ENCODE results near the gene DOCK7. TPM values are rescaled to one million over a fixed set of nuclear protein-coding genes. Genes with fewer than 3 reads are reported as not detected.
A peak's percentile ranks its signal among the peaks of the same experiment; 100 is the strongest.

Gene DOCK7
- total and polyA plus RNA-seq, 2 of the 13 experiments (the other 11 are each of a cell fraction or from before 2014, with no cell fraction given) = 45.7 to 67.2 TPM

DNA sequence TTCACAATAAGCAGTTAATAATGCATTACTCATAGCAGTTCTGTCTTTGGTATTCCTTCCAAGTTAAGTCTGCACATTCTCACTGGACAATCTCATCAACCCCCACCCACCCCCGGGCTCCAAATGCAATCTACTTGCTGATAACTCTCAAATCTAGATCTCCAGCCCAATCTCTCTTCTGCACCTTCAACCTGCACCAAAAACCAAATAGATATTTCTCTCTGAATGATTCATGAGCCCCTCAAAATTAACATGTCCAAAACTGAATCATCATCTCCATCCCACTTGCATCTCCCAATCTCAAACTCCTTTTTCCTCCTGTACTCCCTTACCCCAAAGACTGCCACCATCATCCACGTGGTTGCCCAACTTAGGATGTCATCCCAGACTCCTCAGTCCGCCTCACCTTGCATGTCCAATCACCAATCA lies 2.7 kb downstream of the DOCK7 start:
- H4K20me1 ChIP-seq (ENCODE audit: insufficient read depth, low read length) = peaks cover 3% of the 10 kb centered on the region
- H3K36me3 ChIP-seq (replicated peaks in 1 of 2; ENCODE audit: control insufficient read depth in 1 of 2, insufficient read depth in 2 of 2, low read length in 2 of 2) = peaks cover 0 to 2% of the 10 kb centered on the region in 2 experiments; a peak in 1 of 5 replicates
- no TSS peak for BruUV-seq (replicated peaks)
- CTCF ChIA-PET (ENCODE audit: low intra/inter-chr PET ratio, low total read pairs) = no interaction called here
- no peak overlapping the region for H3K27ac ChIP-seq (ENCODE audit: extremely low read length, insufficient read depth, low read length)
- peaks cover 0 to 5% of the 10 kb centered on the region in 2 experiments; a peak in 2 of 5 replicates for H3K27me3 ChIP-seq (ENCODE audit: control insufficient read depth in 1 of 2, insufficient read depth in 2 of 2, low read length in 2 of 2)
- peak overlapping the region; percentile 75 for H3K4me2 ChIP-seq (ENCODE audit: low read depth, low read length)
- intact Hi-C loops (cut with micrococcal nuclease; ENCODE audit: unreplicated experiment) = loop anchor here (5.0 kb wide), 1 partner anchor 63 kb away; no protein-coding TSS in a partner anchor
- ATAC-seq = no peak
- FAIRE-seq = no peak
- no peak overlapping the region for H2AFZ ChIP-seq (ENCODE audit: low read length)
- peaks cover 82% of the 10 kb centered on the region for H3K79me2 ChIP-seq (ENCODE audit: insufficient read depth, low read length)
- H3K4me1 ChIP-seq (ENCODE audit: insufficient read depth, low read length) = peaks cover 61% of the 10 kb centered on the region
- no peaks in the 10 kb centered on the region for H3K9me3 ChIP-seq (ENCODE audit: low read length)
- peak overlapping the region; percentile 43; the same call in 1 of the 2 replicates for H3K9ac ChIP-seq (ENCODE audit: insufficient read depth, low read depth, low read length)
- POLR2A ChIA-PET = no interaction called here
- H3K4me3 ChIP-seq (replicated peaks in 1 of 3; ENCODE audit: insufficient read depth in 1 of 3, low read depth in 2 of 3, low read length in 3 of 3) = peak overlapping the region; percentile 19 to 35 (median 33); a peak in 4 of 6 replicates
- no peak for DNase-seq (ENCODE audit: low spot score)
- TF ChIP-seq FOXK2 (IDR thresholded peaks at IDR 0.05) = no peak
- TF ChIP-seq SALL1 (CRISPR knock-in tag; IDR thresholded peaks at IDR 0.05) = no peak
- TF ChIP-seq ZNF75D (CRISPR knock-in tag; IDR thresholded peaks at IDR 0.05; ENCODE audit: borderline replicate concordance) = no peak
- no peak for TF ChIP-seq ZMYM4 (CRISPR knock-in tag; IDR thresholded peaks at IDR 0.05)
- no peak for TF ChIP-seq NRL (CRISPR knock-in tag; IDR thresholded peaks at IDR 0.05; ENCODE audit: borderline replicate concordance)
- TF ChIP-seq SALL2 (CRISPR knock-in tag; IDR thresholded peaks at IDR 0.05) = no peak
- no peak for TF ChIP-seq NFYC (CRISPR knock-in tag; IDR thresholded peaks at IDR 0.05)
- TF ChIP-seq U2AF1 (optimal IDR thresholded peaks at IDR 0.05; ENCODE audit: low read depth, low read length) = no peak
- TF ChIP-seq, protein P1, sequence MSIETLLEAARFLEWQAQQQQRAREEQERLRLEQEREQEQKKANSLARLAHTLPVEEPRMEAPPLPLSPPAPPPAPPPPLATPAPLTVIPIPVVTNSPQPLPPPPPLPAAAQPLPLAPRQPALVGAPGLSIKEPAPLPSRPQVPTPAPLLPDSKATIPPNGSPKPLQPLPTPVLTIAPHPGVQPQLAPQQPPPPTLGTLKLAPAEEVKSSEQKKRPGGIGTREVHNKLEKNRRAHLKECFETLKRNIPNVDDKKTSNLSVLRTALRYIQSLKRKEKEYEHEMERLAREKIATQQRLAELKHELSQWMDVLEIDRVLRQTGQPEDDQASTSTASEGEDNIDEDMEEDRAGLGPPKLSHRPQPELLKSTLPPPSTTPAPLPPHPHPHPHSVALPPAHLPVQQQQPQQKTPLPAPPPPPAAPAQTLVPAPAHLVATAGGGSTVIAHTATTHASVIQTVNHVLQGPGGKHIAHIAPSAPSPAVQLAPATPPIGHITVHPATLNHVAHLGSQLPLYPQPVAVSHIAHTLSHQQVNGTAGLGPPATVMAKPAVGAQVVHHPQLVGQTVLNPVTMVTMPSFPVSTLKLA (IDR thresholded peaks at IDR 0.05) = no peak
- no peak for TF ChIP-seq ZNF543 (CRISPR knock-in tag; IDR thresholded peaks at IDR 0.05)
- TF ChIP-seq SNAPC2 (CRISPR knock-in tag; IDR thresholded peaks at IDR 0.05) = no peak
- TF ChIP-seq ZNF883 (CRISPR knock-in tag; IDR thresholded peaks at IDR 0.05; ENCODE audit: not compliant biosample characterization) = no peak
- TF ChIP-seq HOXD1 (CRISPR knock-in tag; IDR thresholded peaks at IDR 0.05) = no peak
- 76% methylated on average over 3 of the region's 3 CpGs for WGBS (ENCODE audit: low lambda C conversion rate)
- in situ Hi-C loops (cut with HindIII; ENCODE audit: extremely low pct_ligation_motif_present, low pct_unique_long_range_greater_than_20kb) = loop anchor here (5.0 kb wide), 1 partner anchor 47 kb away; no protein-coding TSS in a partner anchor

Measured in HepG2 (cell line).